Fibroblast of villous mesenchyme (primary cell): ENCODE data around the gene SEMA4B. TPM values are rescaled to one million over a fixed set of nuclear protein-coding genes. Genes with fewer than 3 reads are reported as not detected.
"Not testable (repeated sequence)": the region's sequence is repeated elsewhere in the genome, so short reads cannot be mapped to it uniquely, and the experiment has no call there.

Source experiments
- DNase-seq: peaks from one replicate; pipeline ENCODE4 v3.0.0-alpha.2; 2010; ENCODE audit warnings: low read depth
- H3K4me3 ChIP-seq: 2 replicates; pipeline ENCODE4 v1.5.1; 2011; ENCODE audit warnings: low read depth, mild to moderate bottlenecking, low read length
- total RNA-seq: library from RNA; depleted of rRNA; stranded (reverse); fragments of >200 nt; gene quantifications from 2 replicates; pipeline ENCODE4 v1.2.3, GENCODE V29; 2012
- TF ChIP-seq, protein P1 (sequence below): IDR thresholded peaks from 2 replicates; pipeline ENCODE4 v1.5.1; 2012; ENCODE audit warnings: low read depth, mild to moderate bottlenecking, low read length; ENCODE audit not compliant: insufficient read depth

The SEMA4B gene
- total RNA-seq, 1 donor = 16.4 TPM

DNA sequence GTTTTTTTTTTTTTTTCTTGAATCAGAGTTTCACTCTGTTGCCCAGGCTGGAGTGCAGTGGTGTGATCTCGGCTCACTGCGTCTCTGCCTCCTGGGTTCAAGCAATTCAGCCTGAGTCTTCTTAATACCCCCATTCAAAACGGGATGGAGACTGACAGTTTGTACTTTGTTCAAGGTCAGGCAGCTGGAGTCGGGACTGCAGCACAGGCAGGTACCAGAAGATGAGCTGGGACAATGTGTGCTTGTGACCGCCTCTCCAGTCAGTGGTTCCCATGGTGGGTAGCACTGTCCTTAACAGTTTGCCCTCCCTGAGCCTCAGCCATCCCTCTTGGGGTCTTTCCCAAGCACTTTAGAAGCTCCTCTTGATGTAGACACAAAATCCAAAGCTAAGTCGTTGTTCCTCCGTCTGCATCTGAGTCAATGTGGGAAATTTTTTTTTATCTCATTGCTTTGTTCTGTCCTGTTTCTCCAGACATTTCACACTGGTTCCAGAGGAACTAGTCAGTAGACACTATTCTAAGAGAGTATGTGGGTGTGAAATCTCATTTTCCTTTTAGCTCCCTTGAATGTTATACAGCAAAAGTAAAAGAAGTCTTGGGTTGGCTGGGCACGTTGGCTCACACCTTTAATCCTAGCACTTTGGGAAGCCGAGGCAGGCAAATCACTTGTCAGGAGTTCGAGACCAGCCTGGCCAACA lies 43.0 kb downstream of the SEMA4B start:
- TF ChIP-seq, protein P1, sequence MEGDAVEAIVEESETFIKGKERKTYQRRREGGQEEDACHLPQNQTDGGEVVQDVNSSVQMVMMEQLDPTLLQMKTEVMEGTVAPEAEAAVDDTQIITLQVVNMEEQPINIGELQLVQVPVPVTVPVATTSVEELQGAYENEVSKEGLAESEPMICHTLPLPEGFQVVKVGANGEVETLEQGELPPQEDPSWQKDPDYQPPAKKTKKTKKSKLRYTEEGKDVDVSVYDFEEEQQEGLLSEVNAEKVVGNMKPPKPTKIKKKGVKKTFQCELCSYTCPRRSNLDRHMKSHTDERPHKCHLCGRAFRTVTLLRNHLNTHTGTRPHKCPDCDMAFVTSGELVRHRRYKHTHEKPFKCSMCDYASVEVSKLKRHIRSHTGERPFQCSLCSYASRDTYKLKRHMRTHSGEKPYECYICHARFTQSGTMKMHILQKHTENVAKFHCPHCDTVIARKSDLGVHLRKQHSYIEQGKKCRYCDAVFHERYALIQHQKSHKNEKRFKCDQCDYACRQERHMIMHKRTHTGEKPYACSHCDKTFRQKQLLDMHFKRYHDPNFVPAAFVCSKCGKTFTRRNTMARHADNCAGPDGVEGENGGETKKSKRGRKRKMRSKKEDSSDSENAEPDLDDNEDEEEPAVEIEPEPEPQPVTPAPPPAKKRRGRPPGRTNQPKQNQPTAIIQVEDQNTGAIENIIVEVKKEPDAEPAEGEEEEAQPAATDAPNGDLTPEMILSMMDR = no peak
- no peak for DNase-seq
- H3K4me3 ChIP-seq = no peak overlapping the region

DNA sequence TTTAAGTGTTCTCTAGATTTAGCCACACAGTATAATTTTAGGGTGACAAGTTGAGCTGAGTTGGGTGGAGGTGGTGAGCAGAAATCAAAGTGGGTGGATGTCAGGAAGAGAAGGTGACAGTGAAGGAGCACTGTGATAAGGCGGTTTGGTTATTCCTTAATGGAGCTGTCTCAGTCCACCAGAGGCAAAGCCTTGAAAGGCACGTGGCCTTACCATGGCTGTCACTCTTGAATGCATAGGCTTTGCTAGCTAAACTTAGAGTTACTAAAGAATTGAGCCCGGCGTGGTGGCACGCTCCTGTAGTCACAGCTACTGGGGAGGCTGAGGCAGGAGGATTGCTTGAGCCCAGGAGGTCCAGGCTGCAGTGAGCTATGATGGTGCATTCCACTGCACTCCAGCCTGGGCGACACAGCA lies 47.7 kb downstream of the SEMA4B start:
- DNase-seq = no peak
- H3K4me3 ChIP-seq = peak overlapping the region; percentile 77
- TF ChIP-seq, protein P1 = no peak

DNA sequence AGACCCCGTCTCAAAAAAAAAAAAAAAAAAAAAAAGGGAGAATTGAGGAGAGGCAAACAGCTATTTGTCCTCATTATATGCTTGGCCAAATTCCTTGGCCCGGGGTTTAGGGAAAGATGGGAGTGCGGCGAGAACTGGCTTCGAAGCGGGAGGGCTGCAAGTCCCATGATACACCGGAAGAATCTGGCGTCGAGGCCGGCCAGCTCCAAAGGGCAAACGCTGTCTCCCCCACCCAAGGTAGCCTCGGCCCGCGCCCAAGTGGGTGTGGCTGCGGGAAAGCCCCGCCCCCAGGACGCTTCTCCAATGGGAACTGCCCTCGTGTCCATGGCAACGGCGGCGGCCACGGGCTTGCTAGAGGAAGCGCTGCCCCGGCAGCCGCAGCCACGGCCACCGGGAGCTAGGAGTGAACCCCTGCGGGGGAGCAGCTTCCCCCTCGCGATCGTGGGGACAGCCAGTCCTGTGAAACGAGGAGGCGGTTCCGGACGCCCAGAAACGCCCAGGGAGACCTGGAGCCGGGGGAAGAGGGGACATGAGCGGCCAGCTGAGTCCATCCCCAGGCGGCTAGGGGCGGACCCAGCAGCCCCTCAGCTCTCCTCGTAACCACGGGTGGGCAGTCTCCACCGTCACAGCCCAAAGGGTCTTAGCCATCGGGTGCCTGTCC lies 48.2 kb downstream of the SEMA4B start, which contains the start of gene TTLL13:
Gene TTLL13 (plus strand): TSS at position 354 of the 661 bp plus-strand sequence. CDS start 1,075 bp downstream, outside the sequence.
- H3K4me3 ChIP-seq = peak within 1 kb of the TSS; percentile 77
- peak; percentile 86 for DNase-seq
- TF ChIP-seq, protein P1 = no peak

DNA sequence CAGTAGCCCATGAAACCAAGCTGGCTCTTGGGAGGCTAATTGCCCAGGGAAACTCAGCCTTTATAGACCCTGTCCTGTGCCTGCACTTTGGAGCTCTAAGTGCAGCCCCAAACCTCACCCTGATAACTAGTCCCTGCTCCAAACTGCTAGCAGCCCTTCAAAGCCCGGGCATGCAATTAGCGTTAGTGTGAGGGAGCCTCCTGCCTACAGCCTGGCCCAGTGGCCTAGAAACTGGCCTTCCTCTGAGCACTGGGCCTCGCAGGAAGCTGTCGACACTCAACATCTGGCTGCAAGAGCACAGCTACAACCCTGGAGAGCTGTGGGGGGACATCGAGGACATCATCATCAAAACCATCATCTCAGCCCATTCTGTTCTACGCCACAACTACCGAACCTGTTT lies 56.6 kb downstream of the SEMA4B start:
- no peak for DNase-seq

DNA sequence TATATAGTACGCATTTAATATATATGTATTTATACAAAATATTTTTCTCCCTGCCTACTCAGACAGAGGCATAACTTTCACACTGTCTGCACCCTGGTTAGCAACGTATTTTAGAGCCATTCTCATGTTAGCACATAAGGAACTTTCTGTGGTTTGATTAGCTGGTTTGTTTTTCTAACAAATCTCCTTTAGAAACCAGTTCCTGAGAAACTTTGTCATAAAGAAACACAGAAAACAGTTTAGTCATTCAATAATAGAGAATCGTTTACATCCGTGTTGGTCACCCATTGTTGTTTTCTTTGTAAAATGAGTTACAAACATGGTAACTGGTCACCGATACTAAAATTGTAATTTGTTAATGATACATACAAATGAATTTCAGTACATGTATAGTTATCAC lies 58.4 kb downstream of the SEMA4B start:
- DNase-seq = no peak
- TF ChIP-seq, protein P1 = no peak
- H3K4me3 ChIP-seq = no peak overlapping the region

More for the DNA sequence above, 56.6 kb downstream of the SEMA4B start:
- H3K4me3 ChIP-seq = no peak overlapping the region
- TF ChIP-seq, protein P1 = no peak

DNA sequence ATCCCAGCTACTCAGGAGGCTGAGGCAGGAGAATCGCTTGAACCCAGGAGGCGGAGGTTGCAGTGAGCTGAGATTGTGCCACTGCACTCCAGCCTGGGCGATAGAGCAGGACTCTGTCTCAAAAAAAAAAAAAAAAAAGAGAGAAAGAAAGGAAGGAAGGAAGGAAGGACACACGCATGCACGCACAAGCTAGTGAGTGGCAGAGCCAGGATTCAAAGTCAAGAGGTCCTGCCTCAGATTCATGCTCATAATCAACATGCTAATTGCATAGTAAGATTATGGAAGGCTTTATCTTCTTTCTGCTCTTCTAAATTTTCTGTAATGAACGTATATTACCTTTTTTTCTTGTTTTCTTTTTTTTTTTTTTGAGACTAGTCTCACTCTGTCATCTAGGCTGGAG lies 59.6 kb downstream of the SEMA4B start:
- not testable (repeated sequence) for H3K4me3 ChIP-seq, DNase-seq

DNA sequence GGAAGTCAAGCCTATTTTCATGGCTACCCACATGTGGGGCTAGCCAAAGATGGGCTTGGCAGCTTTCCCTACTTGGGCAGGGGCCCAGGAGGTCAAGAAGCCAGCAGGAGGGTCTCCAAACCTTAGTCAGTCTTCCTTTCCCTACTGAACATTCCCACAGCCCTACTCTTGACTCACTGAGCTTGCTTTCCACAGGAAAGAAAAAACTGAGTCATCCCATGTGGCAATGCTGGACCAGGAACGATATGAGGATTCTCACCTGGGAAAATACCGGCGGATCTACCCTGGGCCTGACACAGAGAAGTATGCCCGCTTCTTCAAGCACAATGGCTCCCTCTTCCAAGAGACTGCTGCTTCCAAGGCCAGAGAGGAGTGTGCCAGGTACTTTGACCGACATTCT lies 60.7 kb downstream of the SEMA4B start:
- H3K4me3 ChIP-seq = no peak overlapping the region
- DNase-seq = peak; percentile 16
- TF ChIP-seq, protein P1 = no peak
